VCaP (cell line): ENCODE measurements around the gene MAGEA2B.
"Not testable (repeated sequence)": the region's sequence is repeated elsewhere in the genome, so short reads cannot be mapped to it uniquely, and the experiment has no call there.

ENCODE experiments used
- H3K27ac ChIP-seq: fragments of 450-650 bp; 2 replicates; pipeline ENCODE4 v1.5.1; 2017
- CTCF ChIP-seq: fragments of 450-650 bp; conservative IDR thresholded peaks from 2 replicates; pipeline ENCODE4 v1.5.1; 2017; ENCODE audit warnings: mild to moderate bottlenecking, moderate library complexity

Gene MAGEA2B, protein sequence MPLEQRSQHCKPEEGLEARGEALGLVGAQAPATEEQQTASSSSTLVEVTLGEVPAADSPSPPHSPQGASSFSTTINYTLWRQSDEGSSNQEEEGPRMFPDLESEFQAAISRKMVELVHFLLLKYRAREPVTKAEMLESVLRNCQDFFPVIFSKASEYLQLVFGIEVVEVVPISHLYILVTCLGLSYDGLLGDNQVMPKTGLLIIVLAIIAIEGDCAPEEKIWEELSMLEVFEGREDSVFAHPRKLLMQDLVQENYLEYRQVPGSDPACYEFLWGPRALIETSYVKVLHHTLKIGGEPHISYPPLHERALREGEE

DNA sequence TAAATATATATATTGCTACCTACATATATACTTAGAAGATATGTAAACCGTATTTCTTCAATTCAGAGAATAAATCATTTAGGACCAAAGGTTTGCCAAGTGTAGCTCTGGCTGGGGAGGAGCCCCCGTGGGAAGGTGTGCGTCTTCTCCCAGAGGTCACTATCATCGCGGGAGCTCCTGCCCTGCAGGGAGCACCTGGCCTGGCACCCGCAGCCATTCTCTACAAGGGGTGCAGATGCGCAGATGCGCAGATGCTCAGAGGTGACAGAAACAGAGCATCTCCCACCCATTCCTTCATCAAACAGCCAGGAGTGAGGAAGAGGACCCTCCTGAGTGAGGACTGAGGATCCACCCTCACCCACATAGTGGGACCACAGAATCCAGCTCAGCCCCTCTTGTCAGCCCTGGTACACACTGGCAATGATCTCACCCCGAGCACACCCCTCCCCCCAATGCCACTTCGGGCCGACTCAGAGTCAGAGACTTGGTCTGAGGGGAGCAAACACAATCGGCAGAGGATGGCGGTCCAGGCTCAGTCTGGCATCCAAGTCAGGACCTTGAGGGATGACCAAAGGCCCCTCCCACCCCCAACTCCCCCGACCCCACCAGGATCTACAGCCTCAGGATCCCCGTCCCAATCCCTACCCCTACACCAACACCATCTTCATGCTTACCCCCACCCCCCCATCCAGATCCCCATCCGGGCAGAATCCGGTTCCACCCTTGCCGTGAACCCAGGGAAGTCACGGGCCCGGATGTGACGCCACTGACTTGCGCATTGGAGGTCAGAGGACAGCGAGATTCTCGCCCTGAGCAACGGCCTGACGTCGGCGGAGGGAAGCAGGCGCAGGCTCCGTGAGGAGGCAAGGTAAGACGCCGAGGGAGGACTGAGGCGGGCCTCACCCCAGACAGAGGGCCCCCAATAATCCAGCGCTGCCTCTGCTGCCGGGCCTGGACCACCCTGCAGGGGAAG is at the start of gene MAGEA2B:
Gene MAGEA2B (plus strand): TSS at position 814 of the 973 bp plus-strand sequence. CDS start 2,479 bp downstream, outside the sequence.
- not testable (repeated sequence) for H3K27ac ChIP-seq

DNA sequence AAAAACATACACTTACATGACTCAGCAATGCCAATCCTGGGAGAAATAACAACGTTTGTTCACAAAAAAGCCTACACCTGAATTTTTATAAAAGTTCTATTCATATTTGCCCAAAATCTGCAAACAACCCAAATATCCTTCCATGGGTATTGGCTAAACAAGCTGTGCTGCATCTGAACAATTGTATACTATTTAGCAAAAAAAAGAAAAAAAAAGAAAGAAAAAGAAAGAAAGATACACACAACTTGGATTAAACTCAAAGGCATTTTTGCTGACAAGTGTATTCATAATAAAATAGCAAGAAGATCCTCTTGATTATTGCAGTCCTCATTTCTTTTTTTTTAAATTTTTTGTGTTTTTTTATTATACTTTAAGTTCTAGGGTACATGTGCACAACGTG is 40.3 kb upstream of the MAGEA2B start:
- no peak for TF ChIP-seq CTCF

DNA sequence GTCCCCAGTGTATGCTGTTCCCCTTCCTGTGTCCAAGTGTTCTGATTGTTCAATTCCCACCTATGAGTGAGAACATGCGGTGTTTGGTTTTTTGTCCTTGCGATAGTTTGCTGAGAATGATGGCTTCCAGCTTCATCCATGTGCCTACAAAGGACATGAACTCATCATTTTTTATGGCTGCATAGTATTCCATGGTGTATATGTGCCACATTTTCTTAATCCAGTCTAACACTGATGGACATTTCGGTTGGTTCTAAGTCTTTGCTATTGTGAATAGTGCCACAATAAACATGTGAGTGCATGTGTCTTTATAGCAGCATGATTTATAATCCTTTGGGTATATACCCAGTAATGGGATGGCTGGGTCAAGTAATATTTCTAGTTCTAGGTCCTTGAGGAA is 39.8 kb upstream of the MAGEA2B start:
- not testable (repeated sequence) for H3K27ac ChIP-seq

More for the DNA sequence above, 40.3 kb upstream of the MAGEA2B start:
- H3K27ac ChIP-seq, result no peak overlapping the region

GRCh38 chrX:152681012-152681411 is 33.4 kb upstream of the MAGEA2B start:
- not testable (repeated sequence) for H3K27ac ChIP-seq

GRCh38 chrX:152697952-152698931 is 16.2 kb upstream of the MAGEA2B start, which contains the start of gene MAGEA3:
TSS of gene MAGEA3 (plus strand) at chrX:152698794. CDS start at chrX:152700833, 2,039 bp downstream.
- not testable (repeated sequence) for H3K27ac ChIP-seq

DNA sequence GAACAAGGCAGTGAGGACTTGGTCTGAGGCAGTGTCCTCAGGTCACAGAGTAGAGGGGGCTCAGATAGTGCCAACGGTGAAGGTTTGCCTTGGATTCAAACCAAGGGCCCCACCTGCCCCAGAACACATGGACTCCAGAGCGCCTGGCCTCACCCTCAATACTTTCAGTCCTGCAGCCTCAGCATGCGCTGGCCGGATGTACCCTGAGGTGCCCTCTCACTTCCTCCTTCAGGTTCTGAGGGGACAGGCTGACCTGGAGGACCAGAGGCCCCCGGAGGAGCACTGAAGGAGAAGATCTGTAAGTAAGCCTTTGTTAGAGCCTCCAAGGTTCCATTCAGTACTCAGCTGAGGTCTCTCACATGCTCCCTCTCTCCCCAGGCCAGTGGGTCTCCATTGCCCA is 14.0 kb upstream of the MAGEA2B start:
- H3K27ac ChIP-seq, result not testable (repeated sequence)

GRCh38 chrX:152706500-152706899 is 7.9 kb upstream of the MAGEA2B start:
- not testable (repeated sequence) for H3K27ac ChIP-seq

GRCh38 chrX:152709173-152709572 is 5.3 kb upstream of the MAGEA2B start, which contains the start of gene CSAG2:
TSS of gene CSAG2 (minus strand) at chrX:152709273. CDS start at chrX:152709112, 161 bp downstream.
- not testable (repeated sequence) for H3K27ac ChIP-seq

- not testable (repeated sequence) for H3K27ac ChIP-seq
Observed at GRCh38 chrX:152713195-152713594, 1.2 kb upstream of the MAGEA2B start.

- TF ChIP-seq CTCF, result no peak
- no peak overlapping the region for H3K27ac ChIP-seq
Observed at GRCh38 chrX:152725409-152725808, 11.0 kb downstream of the MAGEA2B start.

- no peak for TF ChIP-seq CTCF
- H3K27ac ChIP-seq, result no peak within 1 kb of the TSS
Observed at GRCh38 chrX:152733261-152733975, 19.0 kb downstream of the MAGEA2B start, which contains the start of the genes CSAG1 and MAGEA12. TSS of gene CSAG1 (minus strand) at chrX:152733721. CDS start at chrX:152732460, 1,261 bp downstream. TSS of gene MAGEA12 (plus strand) at chrX:152733757. CDS start at chrX:152736162, 2,405 bp downstream.

DNA sequence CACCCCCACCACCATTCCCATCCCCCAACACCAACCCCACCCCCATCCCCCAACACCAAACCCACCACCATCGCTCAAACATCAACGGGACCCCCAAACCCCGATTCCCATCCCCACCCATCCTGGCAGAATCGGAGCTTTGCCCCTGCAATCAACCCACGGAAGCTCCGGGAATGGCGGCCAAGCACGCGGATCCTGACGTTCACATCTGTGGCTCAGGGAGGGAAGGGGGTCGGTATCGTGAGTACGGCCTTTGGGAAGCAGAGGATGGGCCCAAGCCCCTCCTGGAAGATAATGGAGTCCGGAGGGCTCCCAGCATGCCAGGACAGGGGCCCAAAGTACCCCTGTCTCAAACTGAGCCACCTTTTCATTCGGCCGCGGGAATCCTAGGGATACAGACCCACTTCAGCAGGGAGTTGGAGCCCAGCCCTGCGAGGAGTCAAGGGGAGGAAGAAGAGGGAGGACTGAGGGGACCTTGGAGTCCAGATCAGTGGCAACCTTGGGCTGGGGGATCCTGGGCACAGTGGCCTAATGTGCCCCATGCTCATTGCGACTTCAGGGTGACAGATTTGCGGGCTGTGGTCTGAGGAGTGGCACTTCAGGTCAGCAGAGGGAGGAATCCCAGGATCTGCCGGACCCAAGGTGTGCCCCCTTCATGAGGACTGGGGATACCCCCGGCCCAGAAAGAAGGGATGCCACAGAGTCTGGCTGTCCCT is 19.9 kb downstream of the MAGEA2B start:
- H3K27ac ChIP-seq, result not testable (repeated sequence)
